DOHH2 (cell line): ENCODE measurements around the gene SLC12A7.

Experiments used
- H3F3A ChIP-seq: fragments of 200-600 bp; sonication (generic), shearing (Covaris generic); 2 replicates; pipeline ENCODE4 v1.6.0; 2016; ENCODE audit warnings: antibody characterized with exemption, mild to moderate bottlenecking; ENCODE audit not compliant: control insufficient read depth, insufficient read depth
- H3K27ac ChIP-seq: fragments of 200-600 bp; sonication (generic); 2 replicates; pipeline ENCODE4 v1.5.1; 2014; ENCODE audit warnings: low read depth, mild to moderate bottlenecking, low read length, moderate library complexity
- H3K27me3 ChIP-seq: fragments of 200-600 bp; sonication (generic); 2 replicates; pipeline ENCODE4 v1.6.1; 2014; ENCODE audit warnings: mild to moderate bottlenecking, low read length, mixed read lengths; ENCODE audit not compliant: control insufficient read depth
- H3K36me3 ChIP-seq: fragments of 200-600 bp; sonication (generic); 2 replicates; pipeline ENCODE4 v1.6.1; 2014; ENCODE audit warnings: mild to moderate bottlenecking, low read length, moderate library complexity, mixed read lengths; ENCODE audit not compliant: control insufficient read depth
- H3K4me1 ChIP-seq: fragments of 200-600 bp; sonication (generic); 2 replicates; pipeline ENCODE4 v1.6.1; 2014; ENCODE audit warnings: mild to moderate bottlenecking, low read length, mixed read lengths; ENCODE audit not compliant: control insufficient read depth
- H3K4me2 ChIP-seq: fragments of 200-600 bp; sonication (generic); 2 replicates; pipeline ENCODE4 v1.6.0; 2014; ENCODE audit warnings: mild to moderate bottlenecking, low read length, moderate library complexity
- H3K4me3 ChIP-seq: fragments of 200-600 bp; sonication (generic); 2 replicates; pipeline ENCODE4 v1.5.1; 2014; ENCODE audit warnings: mild to moderate bottlenecking, low read length, mixed read lengths
- H3K79me2 ChIP-seq: fragments of 200-600 bp; sonication (generic); 2 replicates; pipeline ENCODE4 v1.6.1; 2014; ENCODE audit warnings: mild to moderate bottlenecking, low read length, mixed read lengths; ENCODE audit not compliant: control insufficient read depth
- H3K9me2 ChIP-seq: fragments of 200-600 bp; sonication (generic); replicated peaks from 2 replicates; pipeline ENCODE4 v1.6.1; 2014; ENCODE audit warnings: mild to moderate bottlenecking, low read length, mixed read lengths; ENCODE audit not compliant: control insufficient read depth
- H3K9me3 ChIP-seq: fragments of 200-600 bp; sonication (generic); 2 replicates; pipeline ENCODE4 v1.6.1; 2014; ENCODE audit warnings: antibody characterized with exemption, low read length, mixed read lengths; ENCODE audit not compliant: control insufficient read depth, insufficient read depth
- H4K20me1 ChIP-seq: fragments of 200-600 bp; sonication (generic); 2 replicates; pipeline ENCODE4 v1.6.0; 2014; ENCODE audit warnings: low read depth, mild to moderate bottlenecking, antibody characterized with exemption, low read length, moderate library complexity; ENCODE audit not compliant: control insufficient read depth, insufficient read depth
- CTCF ChIP-seq: fragments of 200-600 bp; sonication (generic); IDR thresholded peaks from one replicate; pipeline ENCODE4 v1.5.1; 2014; ENCODE audit warnings: antibody characterized with exemption, mild to moderate bottlenecking, low read depth, low read length; ENCODE audit not compliant: poor library complexity, severe bottlenecking
- EZH2phosphoT487 ChIP-seq: fragments of 200-600 bp; sonication (generic); IDR thresholded peaks from 2 replicates; pipeline ENCODE4 v1.6.1; 2017; ENCODE audit warnings: borderline replicate concordance, mild to moderate bottlenecking, antibody characterized with exemption, low read length, moderate library complexity, mixed read lengths

The SLC12A7 gene

GRCh38 chr5:1052641-1053390 lies 59.0 kb downstream of the SLC12A7 start:
- no peaks in the 10 kb centered on the region for H4K20me1 ChIP-seq
- no peak overlapping the region for H3K4me2 ChIP-seq
- no peak overlapping the region for H3K27ac ChIP-seq
- H3K79me2 ChIP-seq = no peaks in the 10 kb centered on the region
- H3K9me2 ChIP-seq = no peaks in the 10 kb centered on the region
- H3K4me3 ChIP-seq = no peak overlapping the region
- H3K9me3 ChIP-seq = peaks cover 3% of the 10 kb centered on the region; the same call in 1 of the 2 replicates
- TF ChIP-seq EZH2phosphoT487 (no peak), CTCF (no peak)
- no peaks in the 10 kb centered on the region for H3F3A ChIP-seq
- H3K36me3 ChIP-seq = no peaks in the 10 kb centered on the region
- H3K27me3 ChIP-seq = no peaks in the 10 kb centered on the region
- H3K4me1 ChIP-seq = no peaks in the 10 kb centered on the region

DNA sequence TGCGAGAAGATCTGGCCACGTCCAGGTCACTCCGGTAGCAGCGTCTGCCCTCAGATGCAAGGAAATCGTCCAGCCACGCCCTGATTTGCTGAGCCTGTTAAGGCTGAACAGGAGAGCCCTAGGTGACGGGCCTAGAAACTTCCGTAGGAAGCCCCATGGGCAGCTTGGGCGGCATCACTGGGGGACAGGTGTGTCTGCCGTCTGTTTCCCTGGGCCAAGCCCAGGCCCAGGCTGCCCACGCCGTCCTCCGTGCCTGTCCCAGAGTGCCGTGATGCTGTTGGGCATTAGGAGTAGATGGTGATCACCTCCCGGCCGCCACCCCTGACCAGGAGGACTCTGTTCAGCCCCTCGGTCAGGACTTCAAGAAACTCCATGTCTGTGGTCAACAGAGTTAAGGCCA lies 59.8 kb downstream of the SLC12A7 start:
- TF ChIP-seq CTCF (no peak), EZH2phosphoT487 (no peak)
- Histone ChIP-seq H3K79me2 (no peaks in the 10 kb centered on the region), H3K9me2 (no peaks in the 10 kb centered on the region), H3K4me1 (no peaks in the 10 kb centered on the region), H3K27me3 (no peaks in the 10 kb centered on the region), H3K36me3 (no peaks in the 10 kb centered on the region), H3K4me3 (no peak overlapping the region), H3K27ac (no peak overlapping the region), H3K4me2 (no peak overlapping the region), H3K9me3 (peaks cover 11% of the 10 kb centered on the region; the same call in 1 of the 2 replicates), H4K20me1 (no peaks in the 10 kb centered on the region), H3F3A (no peaks in the 10 kb centered on the region)

DNA sequence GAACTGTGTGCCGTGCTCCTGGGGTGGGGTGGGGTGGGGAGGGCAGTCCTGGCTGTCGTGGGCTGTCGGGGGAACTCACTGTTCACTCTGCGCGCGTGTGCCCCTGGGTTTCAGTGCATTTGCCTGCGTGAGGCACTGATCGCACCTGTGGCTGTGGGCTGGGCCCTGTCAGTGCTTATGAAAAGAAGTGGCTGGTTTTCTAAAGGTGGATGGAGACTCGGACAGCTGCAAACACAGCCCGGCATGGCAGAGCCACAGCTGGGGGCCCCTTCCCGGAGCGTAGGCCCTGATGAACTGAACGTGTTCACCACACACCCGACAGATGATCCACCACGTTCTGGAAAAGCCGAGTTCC lies 60.5 kb downstream of the SLC12A7 start:
- H3K4me2 ChIP-seq = no peak overlapping the region
- H3K27ac ChIP-seq = no peak overlapping the region
- no peak overlapping the region for H3K4me3 ChIP-seq
- TF ChIP-seq CTCF = no peak
- TF ChIP-seq EZH2phosphoT487 = no peak
- H4K20me1 ChIP-seq = no peaks in the 10 kb centered on the region
- H3K9me3 ChIP-seq = peaks cover 13% of the 10 kb centered on the region; the same call in 1 of the 2 replicates
- H3K79me2 ChIP-seq = no peaks in the 10 kb centered on the region
- H3K36me3 ChIP-seq = no peaks in the 10 kb centered on the region
- H3K27me3 ChIP-seq = no peaks in the 10 kb centered on the region
- no peaks in the 10 kb centered on the region for H3F3A ChIP-seq
- H3K9me2 ChIP-seq = no peaks in the 10 kb centered on the region
- no peaks in the 10 kb centered on the region for H3K4me1 ChIP-seq
